Neutrophil (primary cell): ENCODE measurements around the gene ALG11.
"Not testable (repeated sequence)": the region's sequence is repeated elsewhere in the genome, so short reads cannot be mapped to it uniquely, and the experiment has no call there.

Experiments used
- H3K27ac ChIP-seq: fragments of 200-600 bp; sonication (generic); 2 replicates; pipeline ENCODE4 v1.5.1; 2016; ENCODE audit warnings: mild to moderate bottlenecking, moderate library complexity
- H3K27me3 ChIP-seq: fragments of 200-600 bp; sonication (generic); 2 replicates; pipeline ENCODE4 v1.6.0; 2016; ENCODE audit warnings: mild to moderate bottlenecking
- H3K36me3 ChIP-seq: fragments of 200-600 bp; sonication (generic); 2 replicates; pipeline ENCODE4 v1.5.1; 2017
- H3K4me1 ChIP-seq, 2 experiments: fragments of 200-600 bp in 1 of 2; sonication (generic) in 1 of 2; 1 replicate in 1 of 2; 2 replicates in 1 of 2; pipeline versions ENCODE4 v1.5.1 to v1.6.1; 2013 to 2016; ENCODE audit warnings: low read depth in 1 of 2, low read length in 1 of 2, mild to moderate bottlenecking in 1 of 2, moderate library complexity in 1 of 2; ENCODE audit not compliant: control insufficient read depth in 1 of 2, insufficient read depth in 1 of 2
- H3K4me3 ChIP-seq, 2 experiments: fragments of 200-600 bp in 1 of 2; sonication (generic) in 1 of 2; 1 replicate in 1 of 2; 2 replicates in 1 of 2; pipeline ENCODE4 v1.5.1; 2013 to 2016; ENCODE audit warnings: low read depth in 1 of 2, low read length in 1 of 2, mild to moderate bottlenecking in 1 of 2, moderate library complexity in 1 of 2
- H3K9me3 ChIP-seq: fragments of 200-600 bp; sonication (generic); 2 replicates; pipeline ENCODE4 v1.5.1; 2016
- CTCF ChIP-seq: fragments of 200-600 bp; sonication (generic); IDR thresholded peaks from 2 replicates; pipeline ENCODE4 v1.5.1; 2016; ENCODE audit warnings: antibody characterized with exemption

The ALG11 gene

GRCh38 chr13:52053460-52053859 lies 41.3 kb downstream of the ALG11 start:
- no peak for TF ChIP-seq CTCF
- Histone ChIP-seq H3K27me3 (no peaks in the 10 kb centered on the region), H3K4me1 (no peaks in the 10 kb centered on the region), H3K36me3 (no peaks in the 10 kb centered on the region), H3K27ac (no peak overlapping the region), H3K4me3 (no peak overlapping the region), H3K9me3 (no peaks in the 10 kb centered on the region)

DNA sequence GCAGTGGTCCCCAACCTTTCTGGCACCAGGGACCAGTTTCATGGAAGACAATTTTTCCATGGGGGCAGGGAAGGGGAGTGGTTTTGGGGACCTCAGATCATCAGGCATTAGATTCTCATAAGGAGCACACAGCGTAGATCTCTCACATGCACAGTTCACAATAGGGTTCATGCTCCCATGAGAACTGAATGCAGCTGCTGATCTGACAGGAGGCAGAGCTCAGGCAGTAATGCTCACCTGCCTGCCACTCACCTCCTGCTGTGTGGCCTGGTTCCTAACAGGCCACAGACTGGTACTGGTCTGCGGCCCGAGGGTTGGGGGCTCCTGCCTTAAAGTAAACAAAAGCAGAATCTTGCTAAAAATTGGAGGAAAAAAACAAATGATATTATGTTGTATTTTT lies 48.9 kb downstream of the ALG11 start:
- H3K4me3 ChIP-seq, H3K9me3 ChIP-seq, H3K27me3 ChIP-seq, H3K4me1 ChIP-seq, H3K36me3 ChIP-seq, H3K27ac ChIP-seq: not testable (repeated sequence)

GRCh38 chr13:52061587-52061986 lies 49.4 kb downstream of the ALG11 start:
- peaks cover 6% of the 10 kb centered on the region for H3K9me3 ChIP-seq
- no peaks in the 10 kb centered on the region for H3K27me3 ChIP-seq
- no peak overlapping the region for H3K27ac ChIP-seq
- H3K4me1 ChIP-seq, result no peaks in the 10 kb centered on the region
- no peaks in the 10 kb centered on the region for H3K36me3 ChIP-seq
- no peak for TF ChIP-seq CTCF
- no peak overlapping the region for H3K4me3 ChIP-seq

GRCh38 chr13:52067237-52067636 lies 55.0 kb downstream of the ALG11 start:
- TF ChIP-seq CTCF, result no peak
- Histone ChIP-seq H3K36me3 (no peaks in the 10 kb centered on the region), H3K27ac (no peak overlapping the region), H3K9me3 (peaks cover 22% of the 10 kb centered on the region), H3K4me3 (no peak overlapping the region), H3K4me1 (no peaks in the 10 kb centered on the region), H3K27me3 (no peaks in the 10 kb centered on the region)

- Histone ChIP-seq H3K9me3 (peaks cover 22% of the 10 kb centered on the region), H3K27me3 (no peaks in the 10 kb centered on the region), H3K27ac (no peak overlapping the region), H3K4me3 (no peak overlapping the region), H3K4me1 (no peaks in the 10 kb centered on the region), H3K36me3 (no peaks in the 10 kb centered on the region)
- TF ChIP-seq CTCF, result no peak
These were observed 58.8 kb downstream of the ALG11 start for GRCh38 chr13:52070929-52071523.
